ENCODE results near the gene TXN2.
"Not testable (repeated sequence)": the region's sequence is repeated elsewhere in the genome, so short reads cannot be mapped to it uniquely, and the experiment has no call there.

Gene TXN2

DNA sequence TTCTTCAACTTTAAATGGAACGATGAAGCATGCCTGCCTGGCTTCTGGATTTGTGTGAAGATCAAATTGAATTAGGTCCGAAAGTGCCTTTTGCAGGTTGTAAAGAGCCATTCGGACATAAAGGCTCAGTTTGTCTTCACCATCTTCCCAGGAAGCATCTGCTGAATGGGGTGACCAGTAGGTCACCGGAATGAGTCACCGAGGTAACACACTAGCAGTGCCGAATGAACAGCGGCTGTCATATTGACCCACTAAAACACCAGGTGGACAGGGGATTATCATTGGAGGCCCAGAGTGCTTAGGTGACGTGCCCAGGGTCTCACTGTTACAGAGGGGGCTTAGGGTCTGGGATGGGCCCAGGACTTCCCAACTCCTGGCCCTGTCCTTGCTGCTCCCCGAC is 50.6 kb downstream of the TXN2 start:
- Mint-ChIP-seq H3K27ac (no peak overlapping the region), H3K4me1 (peaks cover 28% of the 10 kb centered on the region), H3K27me3 (no peaks in the 10 kb centered on the region), H3K9me3 (no peaks in the 10 kb centered on the region), H3K4me3 (no peak overlapping the region), H3K36me3 (no peaks in the 10 kb centered on the region)

GRCh38 chr22:36427952-36428351 is 53.5 kb downstream of the TXN2 start:
- not testable (repeated sequence) for H3K4me3 Mint-ChIP-seq, H3K36me3 Mint-ChIP-seq, H3K9me3 Mint-ChIP-seq, H3K27me3 Mint-ChIP-seq
- Mint-ChIP-seq H3K4me1 (peaks cover 30% of the 10 kb centered on the region), H3K27ac (peak overlapping the region; percentile 41)

- no peaks in the 10 kb centered on the region for H3K27me3 Mint-ChIP-seq
- H3K4me1 Mint-ChIP-seq = peaks cover 30% of the 10 kb centered on the region
- peak overlapping the region; percentile 53 for H3K4me3 Mint-ChIP-seq
- no peaks in the 10 kb centered on the region for H3K9me3 Mint-ChIP-seq
- H3K27ac Mint-ChIP-seq = peak overlapping the region; percentile 80
- no peaks in the 10 kb centered on the region for H3K36me3 Mint-ChIP-seq
These were observed 55.4 kb downstream of the TXN2 start for GRCh38 chr22:36425977-36426523.

GRCh38 chr22:36424901-36425579 is 56.4 kb downstream of the TXN2 start:
- Mint-ChIP-seq H3K4me1 (peaks cover 30% of the 10 kb centered on the region), H3K27ac (peak overlapping the region; percentile 86), H3K9me3 (no peaks in the 10 kb centered on the region), H3K27me3 (no peaks in the 10 kb centered on the region), H3K4me3 (peak overlapping the region; percentile 42), H3K36me3 (no peaks in the 10 kb centered on the region)

GRCh38 chr22:36424466-36424865 is 57.0 kb downstream of the TXN2 start:
- not testable (repeated sequence) for H3K27ac Mint-ChIP-seq, H3K36me3 Mint-ChIP-seq, H3K27me3 Mint-ChIP-seq, H3K9me3 Mint-ChIP-seq, H3K4me3 Mint-ChIP-seq
- H3K4me1 Mint-ChIP-seq = peaks cover 32% of the 10 kb centered on the region

DNA sequence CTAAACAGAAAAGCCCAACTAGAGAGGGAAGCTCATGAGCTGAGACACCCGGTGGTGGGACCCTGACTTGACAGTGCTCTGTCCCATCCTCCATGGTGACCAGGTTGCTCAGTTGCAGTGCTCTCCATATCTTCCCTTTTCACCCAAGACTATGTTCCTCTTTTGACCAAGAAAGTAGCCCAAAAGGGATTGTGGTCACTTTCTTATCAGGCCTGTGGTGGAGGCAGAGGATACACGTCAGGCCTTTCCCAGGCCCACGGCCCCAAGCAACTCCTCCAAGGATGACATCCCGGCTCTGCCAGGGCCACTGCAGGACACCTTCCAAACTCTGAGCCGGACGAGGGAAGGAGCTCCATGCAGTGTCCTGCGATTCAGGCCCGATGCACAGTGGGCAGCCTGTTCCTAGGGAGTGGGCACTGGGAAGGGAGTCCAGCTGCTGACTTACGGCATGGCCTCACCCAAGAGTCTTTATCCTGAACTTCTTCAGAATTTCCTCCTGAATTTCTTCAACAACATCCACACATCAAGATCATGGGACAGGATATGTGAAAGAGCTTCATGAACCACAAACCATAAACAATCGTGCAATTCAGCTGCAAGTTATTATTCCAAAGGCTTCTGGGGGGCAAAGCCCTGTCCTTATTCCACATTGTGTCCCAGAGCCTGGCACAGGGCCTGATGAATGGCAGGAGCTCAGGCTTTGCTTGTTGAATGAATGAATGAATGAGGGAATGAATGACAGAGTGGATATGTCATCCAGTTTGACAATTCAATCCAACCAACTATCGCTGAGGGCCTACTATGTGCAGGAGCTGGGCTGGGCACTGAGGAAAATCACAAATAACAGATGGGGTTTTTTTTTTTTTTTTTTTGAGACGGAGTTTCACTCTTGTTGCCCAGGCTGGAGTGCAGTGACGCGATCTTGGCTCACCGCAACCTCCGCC is 57.7 kb downstream of the TXN2 start:
- Mint-ChIP-seq H3K27ac (peak overlapping the region; percentile 23), H3K27me3 (no peaks in the 10 kb centered on the region)

GRCh38 chr22:36422287-36423014 is 59.0 kb downstream of the TXN2 start:
- Mint-ChIP-seq H3K4me1 (peaks cover 35% of the 10 kb centered on the region), H3K9me3 (no peaks in the 10 kb centered on the region), H3K36me3 (no peaks in the 10 kb centered on the region), H3K4me3 (no peak overlapping the region), H3K27ac (no peak overlapping the region), H3K27me3 (no peaks in the 10 kb centered on the region)

More for the DNA sequence above, 57.7 kb downstream of the TXN2 start:
- no peaks in the 10 kb centered on the region for H3K9me3 Mint-ChIP-seq
- no peak overlapping the region for H3K4me3 Mint-ChIP-seq
- H3K36me3 Mint-ChIP-seq = no peaks in the 10 kb centered on the region
- peaks cover 37% of the 10 kb centered on the region for H3K4me1 Mint-ChIP-seq

DNA sequence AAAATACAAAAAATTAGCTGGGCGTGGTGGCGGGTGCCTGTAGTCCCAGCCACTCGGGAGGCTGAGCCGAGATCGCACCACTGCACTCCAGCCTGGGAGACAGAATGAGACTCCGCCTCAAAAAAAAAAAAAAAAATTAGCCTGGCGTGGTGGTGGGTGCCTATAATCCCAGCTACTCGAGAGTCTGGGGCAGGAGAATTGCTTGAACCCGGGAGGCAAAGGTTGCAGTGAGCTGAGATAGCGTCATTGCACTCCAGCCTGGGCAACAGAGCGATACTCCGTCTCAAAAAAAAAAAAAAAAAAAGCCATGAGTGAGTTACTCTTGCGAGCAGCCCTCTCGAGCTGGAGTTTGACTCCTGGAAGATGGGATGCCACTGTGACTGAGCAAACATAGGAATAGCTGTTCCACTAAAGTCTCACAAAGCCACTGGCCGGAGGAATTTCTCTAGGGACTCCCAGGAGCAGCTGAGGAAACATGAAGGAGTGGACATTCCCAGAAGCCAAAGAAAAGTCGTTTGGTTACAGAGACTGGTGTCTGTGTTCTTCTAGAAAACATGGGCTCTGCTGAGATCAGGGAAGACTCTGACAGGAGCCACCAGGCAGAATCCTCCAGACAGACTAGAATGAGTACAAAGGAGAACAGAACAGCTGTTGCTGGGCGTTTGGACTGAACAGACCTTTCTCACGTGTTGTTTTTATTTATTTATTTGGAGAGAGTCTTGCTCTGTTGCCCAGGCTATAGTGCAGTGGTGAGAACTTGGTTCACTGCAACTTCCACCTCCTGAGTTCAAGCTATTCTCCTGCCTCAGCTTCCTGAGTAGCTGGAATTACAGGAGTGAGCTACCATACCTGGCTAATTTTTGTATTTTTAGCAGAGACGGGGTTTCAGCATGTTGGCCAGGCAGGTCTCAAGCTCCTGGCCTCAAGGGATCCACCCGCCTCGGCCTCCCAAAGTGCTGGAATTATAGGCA is 61.2 kb downstream of the TXN2 start:
- Mint-ChIP-seq H3K27ac (no peak overlapping the region), H3K4me3 (no peak overlapping the region), H3K4me1 (peaks cover 24% of the 10 kb centered on the region), H3K27me3 (no peaks in the 10 kb centered on the region), H3K36me3 (no peaks in the 10 kb centered on the region), H3K9me3 (no peaks in the 10 kb centered on the region)

GRCh38 chr22:36419177-36419911 is 62.1 kb downstream of the TXN2 start:
- Mint-ChIP-seq H3K4me3 (peak overlapping the region; percentile 47), H3K27ac (peak overlapping the region; percentile 68), H3K9me3 (no peaks in the 10 kb centered on the region), H3K4me1 (peaks cover 16% of the 10 kb centered on the region), H3K27me3 (no peaks in the 10 kb centered on the region), H3K36me3 (no peaks in the 10 kb centered on the region)

DNA sequence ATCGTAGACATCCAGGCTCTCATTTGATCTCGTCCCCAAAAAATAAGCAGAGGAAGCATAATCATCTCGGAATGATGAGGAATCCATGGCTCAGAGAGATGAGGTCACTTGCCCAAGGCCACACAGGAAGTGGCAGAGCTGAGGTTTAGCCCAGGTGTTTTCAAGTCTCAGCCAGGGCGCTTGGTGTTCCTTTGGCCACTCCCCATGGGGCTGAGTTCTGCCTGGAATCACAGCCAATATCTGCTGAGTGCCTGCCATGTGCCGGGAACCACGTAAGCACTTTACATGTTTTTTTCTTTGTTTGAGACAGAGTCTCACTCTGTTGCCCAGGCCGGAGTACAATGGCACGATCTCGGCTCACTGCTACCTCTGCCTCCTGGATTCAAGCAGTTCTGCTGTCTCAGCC is 64.2 kb downstream of the TXN2 start:
- H3K27ac Mint-ChIP-seq = no peak overlapping the region
- peaks cover 16% of the 10 kb centered on the region for H3K4me1 Mint-ChIP-seq
- no peaks in the 10 kb centered on the region for H3K9me3 Mint-ChIP-seq
- H3K4me3 Mint-ChIP-seq = no peak overlapping the region
- no peaks in the 10 kb centered on the region for H3K27me3 Mint-ChIP-seq
- no peaks in the 10 kb centered on the region for H3K36me3 Mint-ChIP-seq

Measured in activated naive CD4-positive, alpha-beta T cell treated with anti-CD3 and anti-CD28 coated beads, Interleukin-2, amount 50 U/mL, for 24 hours (primary cell).